ENCODE results near the gene RCBTB2.

The RCBTB2 gene

DNA sequence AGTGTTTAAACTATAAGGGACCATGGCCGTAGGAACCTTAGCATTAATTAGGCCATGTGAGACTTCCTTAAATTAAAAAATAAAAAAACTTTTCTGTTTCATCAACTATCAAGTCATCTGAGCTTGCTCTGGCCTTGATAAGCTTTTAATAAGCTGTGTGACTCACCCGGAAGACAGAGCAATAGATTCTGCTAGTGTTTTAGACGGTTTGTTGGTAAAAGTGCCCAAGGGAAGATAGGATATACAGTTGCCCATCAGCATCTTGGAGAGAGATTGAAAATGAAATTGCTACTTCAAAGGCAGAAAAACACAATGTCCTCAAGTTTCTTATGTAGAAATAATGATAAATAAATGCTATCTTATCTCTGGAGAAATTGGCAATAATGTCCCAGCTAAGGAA lies 31.2 kb upstream of the RCBTB2 start:
- DNase-seq (ENCODE audit: low read depth in 2 of 3, low spot score in 1 of 3): no peak

- no peak for DNase-seq (ENCODE audit: low read depth in 2 of 3, low spot score in 1 of 3)
Observed at GRCh38 chr13:48563626-48564025, 30.7 kb upstream of the RCBTB2 start.

DNA sequence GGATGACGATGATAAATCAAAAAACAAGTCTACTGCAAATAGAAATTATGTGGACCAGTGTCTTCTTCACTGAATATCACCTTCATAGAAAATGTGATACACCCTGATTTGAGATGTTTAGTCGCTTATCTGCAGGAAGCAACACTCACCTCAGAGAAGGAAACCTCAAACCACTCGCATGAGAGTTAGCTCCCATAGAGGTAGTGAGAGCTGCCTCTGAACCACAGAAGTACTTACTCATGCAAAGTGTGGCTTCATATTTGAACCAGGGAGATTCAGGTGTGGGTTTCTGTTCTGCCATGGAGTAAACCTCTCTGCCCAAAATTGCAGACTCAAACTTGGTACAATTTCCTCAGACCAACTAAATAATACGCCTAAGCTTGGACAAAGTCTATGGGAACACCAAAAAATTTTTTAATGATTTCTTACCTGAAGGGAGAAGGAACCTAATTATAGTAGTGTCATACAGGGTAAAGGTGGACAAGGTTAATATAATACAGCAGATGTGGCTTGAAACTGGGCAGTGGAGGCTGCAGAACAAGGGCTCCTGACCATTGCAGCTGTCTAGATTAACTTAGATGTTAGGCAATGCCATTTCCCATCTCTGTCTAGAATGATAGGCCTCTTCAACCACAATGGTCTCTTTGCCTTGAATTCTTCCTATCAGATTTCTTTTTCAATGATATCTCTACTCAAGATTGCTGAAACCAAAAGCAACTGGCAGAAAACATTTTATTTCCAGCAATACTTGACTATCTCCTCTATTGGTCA lies 29.6 kb upstream of the RCBTB2 start:
- DNase-seq (ENCODE audit: low read depth in 2 of 3, low spot score in 1 of 3): peak; percentile 26 to 55 (median 48)

DNA sequence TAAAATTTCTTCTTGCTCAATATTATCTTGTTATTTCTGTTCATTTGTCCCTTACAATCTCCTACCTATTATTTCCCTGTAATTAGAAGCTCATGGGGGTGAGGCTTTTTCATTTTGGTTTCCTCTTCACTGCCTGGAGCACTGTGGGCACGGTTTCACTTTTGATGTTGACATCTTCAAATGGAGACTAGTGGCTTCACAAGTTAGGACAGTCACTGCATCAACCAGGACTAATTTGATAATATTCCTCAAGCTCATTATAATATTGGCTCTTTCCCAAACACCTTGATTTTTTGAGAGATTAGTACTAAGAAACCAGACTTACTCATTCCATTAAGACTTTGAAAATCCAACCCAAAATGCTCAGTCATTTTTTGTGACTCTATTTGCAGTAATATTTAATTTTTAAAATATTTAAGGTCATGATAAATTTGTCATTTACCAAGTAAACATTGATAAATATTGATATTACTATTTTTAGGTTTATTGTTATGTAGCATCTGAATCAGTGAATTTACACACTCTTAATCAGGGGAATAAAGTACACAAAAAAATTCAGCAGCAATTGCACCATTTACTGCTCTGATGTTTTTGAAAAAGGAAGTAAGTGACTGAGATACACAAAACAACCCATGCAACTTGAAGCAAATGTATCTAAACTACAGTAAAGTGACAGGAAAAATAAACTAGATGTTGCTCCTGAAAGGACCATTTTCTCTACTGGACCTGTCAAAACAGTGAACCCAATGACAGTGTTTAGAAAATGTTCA lies 28.8 kb upstream of the RCBTB2 start:
- no peak for DNase-seq (ENCODE audit: low read depth in 2 of 3, low spot score in 1 of 3)

DNA sequence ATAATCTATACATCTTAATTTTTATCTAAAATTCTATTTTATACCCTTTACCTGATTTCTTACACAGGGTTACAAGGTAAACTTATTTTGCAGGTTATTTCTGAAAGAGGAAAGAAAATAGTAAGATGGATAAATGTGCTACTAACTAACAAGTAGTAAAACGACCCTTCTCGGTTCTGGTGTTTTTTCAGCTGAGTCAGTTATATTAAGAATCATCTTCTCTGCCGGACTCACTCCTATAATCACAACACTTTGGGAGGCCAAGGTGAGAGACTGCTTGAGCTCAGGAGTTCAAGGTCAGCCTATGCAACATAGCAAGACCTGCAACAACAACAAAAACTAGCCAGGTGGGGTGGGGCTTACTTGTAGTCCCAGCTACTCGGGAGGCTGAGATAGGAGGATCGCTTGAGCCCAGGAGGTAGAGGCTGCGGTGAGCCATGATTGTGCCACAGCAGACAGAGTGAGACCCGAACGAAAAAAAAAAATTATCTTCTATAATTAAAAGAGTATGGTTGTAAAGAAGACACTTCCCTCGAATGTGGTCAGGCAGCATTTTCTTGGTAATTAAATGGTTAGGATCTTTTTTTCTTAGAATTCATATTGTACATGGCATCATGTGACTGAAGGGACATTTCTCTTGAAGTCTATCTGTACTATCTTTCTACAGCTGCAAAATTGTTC lies 27.9 kb upstream of the RCBTB2 start:
- DNase-seq (ENCODE audit: low read depth in 2 of 3, low spot score in 1 of 3): no peak

DNA sequence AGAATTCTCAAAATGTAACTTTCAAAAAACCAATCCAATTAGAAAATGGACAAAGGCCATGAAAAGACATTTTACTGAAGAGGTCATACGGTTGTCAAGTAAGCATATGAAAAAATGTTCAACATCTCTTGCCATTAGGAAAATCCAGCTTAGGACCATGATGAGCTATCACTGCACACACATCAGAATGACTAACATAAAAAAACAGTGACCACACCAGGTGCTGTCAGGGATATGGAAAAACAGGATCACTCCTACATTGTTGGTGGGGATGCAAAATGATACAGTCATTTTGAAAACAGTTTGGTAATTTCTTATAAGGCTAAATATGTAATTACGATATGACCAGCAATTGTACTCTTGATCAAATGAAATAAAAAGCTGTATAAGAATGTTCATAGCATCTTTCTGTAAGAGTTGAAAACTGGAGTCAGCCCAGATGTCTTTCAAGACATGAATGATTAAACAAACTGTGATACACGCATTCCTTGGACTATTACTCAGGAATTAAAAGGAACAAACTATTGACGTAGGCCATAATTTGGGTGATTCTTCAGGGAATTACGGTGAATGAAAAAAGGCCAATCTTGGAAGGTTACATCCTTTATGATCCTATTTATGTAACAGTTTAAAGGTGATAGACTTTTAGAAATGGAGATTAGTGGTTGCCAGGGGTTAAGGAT lies 26.9 kb upstream of the RCBTB2 start:
- DNase-seq (ENCODE audit: low read depth in 2 of 3, low spot score in 1 of 3): no peak

- no peak for DNase-seq (ENCODE audit: low read depth in 2 of 3, low spot score in 1 of 3)
Observed at GRCh38 chr13:48556817-48557216, 23.9 kb upstream of the RCBTB2 start.

GRCh38 chr13:48555441-48555840 lies 22.6 kb upstream of the RCBTB2 start:
- no peak for DNase-seq (ENCODE audit: low read depth in 2 of 3, low spot score in 1 of 3)

- DNase-seq (ENCODE audit: low read depth in 2 of 3, low spot score in 1 of 3): no peak
Observed at GRCh38 chr13:48551329-48551728, 18.4 kb upstream of the RCBTB2 start.

DNA sequence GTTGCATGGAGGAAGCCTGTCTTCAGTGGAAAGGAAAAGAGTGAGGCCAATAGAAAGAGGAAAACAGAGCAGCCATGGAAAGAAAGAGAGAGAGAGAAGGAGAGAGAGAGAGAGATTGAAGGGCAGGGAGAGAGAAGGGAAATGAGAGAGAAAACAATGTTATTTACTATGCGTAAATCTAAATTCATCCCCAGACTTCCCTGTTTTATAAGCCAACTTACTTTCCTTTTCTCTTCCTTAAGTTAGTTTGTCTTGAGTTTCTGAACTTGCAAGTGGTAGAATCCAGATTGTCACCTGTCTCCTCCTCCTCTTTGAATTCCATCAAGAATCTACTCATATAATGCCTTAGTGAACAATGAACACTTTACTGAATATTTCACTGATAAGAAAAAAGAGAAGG lies 16.8 kb upstream of the RCBTB2 start:
- no peak for DNase-seq (ENCODE audit: low read depth in 2 of 3, low spot score in 1 of 3)

GRCh38 chr13:48547663-48548092 lies 14.8 kb upstream of the RCBTB2 start:
- no peak for DNase-seq (ENCODE audit: low read depth in 2 of 3, low spot score in 1 of 3)

GRCh38 chr13:48545608-48546007 lies 12.7 kb upstream of the RCBTB2 start:
- no peak for DNase-seq (ENCODE audit: low read depth in 2 of 3, low spot score in 1 of 3)

DNA sequence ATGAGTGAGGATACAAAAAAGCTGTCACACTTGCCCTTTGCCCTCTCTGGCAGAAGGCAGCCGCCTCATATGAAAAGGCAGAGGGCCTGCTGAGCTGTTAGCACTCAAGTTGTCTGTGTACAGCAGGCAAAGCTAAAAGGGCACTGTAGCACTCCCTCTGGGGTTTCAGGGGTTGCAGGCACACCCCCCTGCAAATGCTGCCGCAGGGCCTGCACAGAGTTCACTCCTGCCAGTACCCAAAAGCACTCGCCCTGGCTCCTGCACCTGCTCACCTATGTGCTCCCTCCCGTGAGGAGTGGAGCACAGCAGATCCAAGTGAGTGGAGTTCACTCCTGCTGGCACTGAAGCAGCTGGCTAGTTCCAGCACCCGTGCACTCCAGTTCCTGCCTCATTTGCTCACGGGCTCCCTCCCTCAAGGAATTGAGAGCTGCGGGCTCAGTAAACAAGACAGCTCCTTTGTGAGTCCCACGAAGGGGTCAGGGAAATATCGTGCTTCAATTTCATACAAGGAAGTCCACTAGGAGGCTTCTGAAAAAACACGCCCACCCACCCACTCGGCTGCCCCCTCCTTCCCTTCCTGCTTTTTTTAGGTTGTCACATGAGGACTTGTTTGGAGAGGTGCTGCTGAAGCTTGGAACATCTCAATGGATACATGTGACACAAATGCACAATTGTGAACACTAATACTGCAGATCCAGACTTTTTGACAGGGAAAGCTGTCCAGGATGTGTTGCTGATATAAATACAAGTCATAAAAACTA lies 9.9 kb upstream of the RCBTB2 start:
- DNase-seq (ENCODE audit: low read depth in 2 of 3, low spot score in 1 of 3): no peak

- DNase-seq (ENCODE audit: low read depth in 2 of 3, low spot score in 1 of 3): no peak
Observed at GRCh38 chr13:48542138-48542537, 9.3 kb upstream of the RCBTB2 start.

DNA sequence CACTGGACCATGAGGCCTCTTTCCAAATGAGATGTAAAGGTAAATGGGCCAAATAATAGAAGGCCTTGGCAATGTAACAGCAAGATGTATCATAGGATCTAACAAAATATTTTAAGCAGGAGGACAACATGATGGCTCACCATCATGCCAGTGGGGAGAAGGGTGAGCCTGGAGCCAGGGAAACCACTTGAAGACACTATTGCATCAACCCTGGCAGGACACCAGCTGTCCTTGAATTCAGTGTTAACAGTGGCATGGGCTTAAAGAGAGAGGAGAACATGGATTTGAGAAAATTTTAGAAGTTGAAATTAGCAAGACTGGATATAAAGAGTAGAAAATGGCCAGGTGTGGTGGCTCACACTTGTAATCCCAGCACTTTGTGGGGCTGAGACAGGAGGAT lies 6.7 kb upstream of the RCBTB2 start:
- DNase-seq (ENCODE audit: low read depth in 2 of 3, low spot score in 1 of 3): no peak

DNA sequence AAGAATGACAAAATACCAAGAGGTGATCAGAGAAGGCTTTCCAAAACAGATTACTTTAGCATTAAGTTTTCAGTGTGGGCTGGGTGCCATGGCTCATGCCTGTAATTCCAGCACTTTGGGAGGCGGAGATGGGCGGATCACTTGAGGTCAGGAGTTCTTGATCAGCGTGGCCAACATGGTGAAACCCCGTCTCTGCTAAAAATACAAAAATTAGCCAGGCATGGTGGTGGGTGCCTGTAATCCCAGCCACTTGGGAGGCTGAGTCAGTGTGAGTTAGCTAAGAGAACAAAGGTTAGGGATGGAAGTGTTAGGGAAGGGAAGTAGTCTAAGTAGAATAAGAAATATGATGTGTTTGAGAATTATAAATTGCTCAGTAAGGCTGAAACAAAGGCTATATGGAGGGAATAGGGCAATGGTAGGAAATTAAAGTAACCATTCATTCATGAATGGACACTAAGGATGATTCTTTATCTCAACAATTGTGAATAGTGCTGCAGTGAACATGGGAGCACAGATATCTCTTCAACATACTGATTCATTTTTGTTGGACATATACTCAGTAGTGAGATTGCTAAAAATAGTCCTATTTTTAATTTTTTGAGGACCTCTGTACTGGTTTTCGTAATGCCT lies 3.9 kb upstream of the RCBTB2 start:
- DNase-seq (ENCODE audit: low read depth in 2 of 3, low spot score in 1 of 3): no peak

DNA sequence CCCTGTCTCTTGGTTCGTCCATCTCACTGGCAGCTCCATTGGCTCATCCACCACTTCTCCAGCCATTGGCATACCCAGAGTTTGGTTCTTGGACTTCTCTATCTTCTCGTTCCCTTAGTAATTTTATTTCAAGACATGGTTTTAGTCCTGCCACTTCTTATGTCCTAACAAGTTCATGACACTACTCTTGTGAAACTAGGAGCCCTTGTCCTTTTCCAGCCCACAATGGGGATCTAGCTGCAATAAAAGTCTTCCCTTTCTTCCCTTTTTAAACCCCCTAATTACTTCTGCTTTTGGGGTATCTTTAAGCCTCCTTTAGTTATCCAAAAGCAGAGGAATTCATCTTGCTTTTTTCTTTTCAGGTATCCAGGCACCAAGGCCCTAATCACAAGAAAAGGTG lies 2.9 kb upstream of the RCBTB2 start:
- no peak for DNase-seq (ENCODE audit: low read depth in 2 of 3, low spot score in 1 of 3)

DNA sequence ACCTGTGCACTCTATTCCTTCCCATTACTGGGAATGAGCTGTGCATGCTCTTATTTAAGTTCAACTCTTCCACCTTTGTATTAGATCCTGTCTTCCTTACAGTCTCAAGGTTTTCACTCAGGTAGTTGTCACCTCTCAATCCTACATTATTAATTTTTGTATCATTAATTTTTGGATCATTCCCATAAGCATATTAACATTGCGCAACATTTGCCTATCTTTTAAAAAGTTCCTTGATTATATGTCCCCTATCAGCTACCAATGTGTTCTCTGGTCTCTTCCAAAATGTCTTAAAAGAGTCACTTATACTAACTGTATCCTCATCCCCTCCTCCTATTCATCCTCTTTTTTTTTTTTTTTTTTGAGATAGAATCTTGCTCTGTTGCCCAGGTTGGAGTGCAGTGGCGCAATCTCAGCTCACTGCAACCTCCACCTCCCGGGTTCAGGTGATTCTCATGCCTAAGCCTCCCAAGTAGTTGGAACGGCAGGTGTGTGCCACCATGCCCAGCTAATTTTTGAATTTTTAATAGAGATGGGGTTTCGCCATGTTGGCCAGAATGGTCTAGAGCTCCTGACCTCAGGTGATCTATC lies 2.1 kb upstream of the RCBTB2 start:
- no peak for DNase-seq (ENCODE audit: low read depth in 2 of 3, low spot score in 1 of 3)

DNA sequence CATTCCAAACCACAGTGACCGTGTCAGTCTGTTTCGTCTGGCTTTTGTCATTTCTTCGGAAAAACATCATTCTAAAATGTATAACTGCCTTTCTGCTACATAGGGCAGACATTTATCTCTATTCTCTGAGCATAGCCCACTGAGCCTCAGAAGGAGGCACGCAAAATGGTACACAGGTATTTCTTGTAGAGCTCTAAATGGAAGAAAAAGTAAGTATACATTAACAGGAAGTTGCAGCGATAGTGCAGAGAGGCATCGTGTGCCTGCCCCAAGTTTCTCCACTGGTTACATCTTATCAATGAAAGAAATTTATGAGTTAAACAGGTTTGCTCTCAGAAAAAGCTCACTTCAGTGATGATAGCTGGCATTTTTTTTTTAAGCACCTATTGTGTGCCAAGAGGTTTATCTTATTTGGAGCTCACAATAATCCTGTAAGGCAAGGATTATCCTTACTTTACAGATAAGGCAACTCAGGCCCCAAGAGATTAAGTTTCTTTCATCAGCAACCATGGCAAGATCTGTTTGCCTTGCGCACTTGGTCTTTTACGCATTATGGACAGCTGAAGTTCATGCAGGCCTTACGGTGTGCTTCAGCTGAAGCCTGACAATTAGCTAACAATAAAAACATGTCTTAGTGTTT lies 1.2 kb upstream of the RCBTB2 start:
- no peak for DNase-seq (ENCODE audit: low read depth in 2 of 3, low spot score in 1 of 3)

- DNase-seq (ENCODE audit: low read depth in 2 of 3, low spot score in 1 of 3): peak in 1 of 3 donors; percentile 2
Observed at GRCh38 chr13:48532256-48532505, 699 bp downstream of the RCBTB2 start.
